Effector memory CD4-positive, alpha-beta T cell (primary cell): ENCODE measurements around the gene OR52D1.

Experiments
- DNase-seq, 3 donors: peaks; one replicate each; pipeline ENCODE4 v3.0.0-alpha.2; 2020
- H3K27ac ChIP-seq: 2 replicates; pipeline ENCODE4 v1.7.0; 2013; ENCODE audit warnings: mild to moderate bottlenecking, low read length, moderate library complexity; ENCODE audit not compliant: insufficient read depth, poor library complexity, severe bottlenecking
- H3K27me3 ChIP-seq: replicated peaks from 2 replicates; pipeline ENCODE4 v1.7.0; 2013; ENCODE audit warnings: mild to moderate bottlenecking, low read length; ENCODE audit not compliant: insufficient read depth, control insufficient read depth, poor library complexity, severe bottlenecking
- H3K36me3 ChIP-seq: 2 replicates; pipeline ENCODE4 v1.7.0; 2013; ENCODE audit warnings: mild to moderate bottlenecking, low read length, moderate library complexity; ENCODE audit not compliant: control insufficient read depth, insufficient read depth
- H3K4me1 ChIP-seq: 2 replicates; pipeline ENCODE4 v1.7.0; 2013; ENCODE audit warnings: low read length, mild to moderate bottlenecking; ENCODE audit not compliant: control insufficient read depth, insufficient read depth, poor library complexity, severe bottlenecking
- H3K4me3 ChIP-seq: 2 replicates; pipeline ENCODE4 v1.7.0; 2013; ENCODE audit warnings: low read length, low read depth, mild to moderate bottlenecking; ENCODE audit not compliant: insufficient read depth, poor library complexity, severe bottlenecking
- H3K9me3 ChIP-seq: 2 replicates; pipeline ENCODE4 v1.7.0; 2013; ENCODE audit warnings: mild to moderate bottlenecking, low read length, moderate library complexity; ENCODE audit not compliant: control insufficient read depth
- total RNA-seq, 3 donors: gene quantifications; one replicate each; lab custom pipeline; 2026; lab: John Stamatoyannopoulos, UW

Gene OR52D1
- 0 reads per million in 3 donors for total RNA-seq

DNA sequence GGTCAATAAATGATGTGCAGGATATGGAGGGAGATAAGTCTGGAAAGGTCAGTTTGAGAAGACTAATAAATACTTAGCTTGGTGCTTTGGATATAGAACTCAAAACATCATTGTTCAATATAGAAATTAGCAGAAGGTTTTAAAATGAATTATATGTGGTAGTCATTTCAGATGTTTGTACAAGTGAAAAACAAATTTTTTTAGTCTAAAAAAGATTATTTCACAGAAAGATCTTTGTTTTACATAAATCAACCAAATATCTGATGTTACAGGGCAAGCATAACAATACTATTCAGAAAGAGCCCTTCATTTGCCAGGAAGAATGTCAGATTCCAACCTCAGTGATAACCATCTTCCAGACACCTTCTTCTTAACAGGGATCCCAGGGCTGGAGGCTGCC, at the start of gene OR52D1:
OR52D1 (plus strand) TSS at position 301 of the 400 bp plus-strand sequence; CDS start at position 323, 22 bp downstream.
- H3K4me3 ChIP-seq = no peak within 1 kb of the TSS
- H3K9me3 ChIP-seq = no peaks in the 10 kb centered on the region
- H3K4me1 ChIP-seq = no peaks in the 10 kb centered on the region
- no peak for DNase-seq
- H3K36me3 ChIP-seq = no peaks in the 10 kb centered on the region
- H3K27me3 ChIP-seq = no peaks in the 10 kb centered on the region
- H3K27ac ChIP-seq = no peak within 1 kb of the TSS

DNA sequence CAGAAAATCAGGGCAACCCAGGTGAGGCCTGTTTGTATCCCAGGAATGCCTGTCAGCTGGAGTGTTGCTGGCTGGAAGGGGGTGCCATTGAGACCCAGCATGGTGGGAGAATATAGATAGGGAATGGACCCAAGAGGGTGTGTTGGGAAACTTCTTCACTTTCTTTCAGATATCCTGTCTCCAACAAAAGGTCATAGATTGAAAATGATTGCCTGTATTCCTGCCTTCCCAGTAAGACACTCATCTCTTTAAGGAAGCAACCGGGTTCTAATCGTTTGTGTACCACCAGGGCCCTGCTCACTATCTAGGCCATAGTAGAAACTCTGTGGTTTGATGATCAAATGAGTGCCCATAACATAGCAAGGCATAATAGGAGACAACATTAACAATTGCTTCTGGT, 47.1 kb upstream of the OR52D1 start, which contains the start of gene OR51I1:
OR51I1 (minus strand) TSS at position 101 of the 400 bp plus-strand sequence; CDS start at position 101, 0 bp downstream.
- Histone ChIP-seq H3K4me3 (no peak within 1 kb of the TSS), H3K4me1 (no peaks in the 10 kb centered on the region), H3K27me3 (no peaks in the 10 kb centered on the region), H3K36me3 (no peaks in the 10 kb centered on the region), H3K9me3 (no peaks in the 10 kb centered on the region), H3K27ac (no peak within 1 kb of the TSS)
- no peak for DNase-seq

DNA sequence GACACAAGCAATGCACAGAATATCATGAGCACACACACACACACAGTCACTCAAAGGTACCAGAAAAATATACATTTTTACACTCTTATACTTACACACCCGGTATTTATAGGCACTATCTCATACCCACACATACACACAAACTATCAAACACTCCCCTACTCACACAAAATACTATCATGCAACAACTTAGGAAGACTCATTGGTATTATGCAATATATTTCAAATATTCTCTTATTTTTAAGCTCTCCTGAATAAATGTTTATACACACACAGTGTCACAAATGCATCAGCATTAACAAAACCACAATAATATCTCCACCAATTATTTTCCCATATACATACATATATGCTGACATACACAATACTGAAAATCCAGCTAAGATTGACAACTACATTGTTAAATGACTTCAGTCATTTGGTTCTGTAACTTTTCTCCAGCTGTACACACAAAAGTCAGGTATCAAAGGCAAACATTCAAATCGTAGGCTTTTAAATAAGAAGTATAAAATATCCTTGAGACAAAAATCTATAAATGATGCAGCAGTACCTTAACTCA, 44.6 kb upstream of the OR52D1 start:
- H3K9me3 ChIP-seq = no peaks in the 10 kb centered on the region
- no peak for DNase-seq
- no peaks in the 10 kb centered on the region for H3K27me3 ChIP-seq
- H3K4me1 ChIP-seq = no peaks in the 10 kb centered on the region
- H3K27ac ChIP-seq = no peak overlapping the region
- H3K36me3 ChIP-seq = no peaks in the 10 kb centered on the region
- no peak overlapping the region for H3K4me3 ChIP-seq

DNA sequence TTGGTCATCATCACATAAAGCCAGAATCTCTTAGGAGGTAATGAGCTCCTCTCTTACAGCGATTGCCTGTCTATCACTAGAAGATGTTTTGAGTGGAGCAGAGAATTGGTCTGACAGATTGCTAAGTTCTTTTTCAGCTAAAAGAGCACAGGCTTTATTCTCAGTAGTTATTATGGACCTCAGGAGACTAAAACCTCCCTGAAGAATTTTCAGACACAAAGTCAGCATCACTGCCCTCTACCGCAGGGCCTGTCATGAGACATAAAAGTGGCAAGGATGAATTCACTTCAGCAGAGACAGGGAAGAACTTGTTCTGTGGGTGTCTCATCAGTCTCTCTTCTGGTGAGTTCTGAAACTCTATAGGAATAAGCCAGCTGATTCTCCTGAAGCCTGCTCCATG, 39.5 kb upstream of the OR52D1 start, which contains the start of gene OR51I2:
OR51I2 (plus strand) TSS at position 301 of the 400 bp plus-strand sequence. CDS start 4,166 bp downstream, outside the sequence.
- Histone ChIP-seq H3K4me3 (no peak within 1 kb of the TSS), H3K27ac (no peak within 1 kb of the TSS), H3K4me1 (no peaks in the 10 kb centered on the region), H3K9me3 (no peaks in the 10 kb centered on the region), H3K27me3 (no peaks in the 10 kb centered on the region), H3K36me3 (no peaks in the 10 kb centered on the region)
- no peak for DNase-seq

DNA sequence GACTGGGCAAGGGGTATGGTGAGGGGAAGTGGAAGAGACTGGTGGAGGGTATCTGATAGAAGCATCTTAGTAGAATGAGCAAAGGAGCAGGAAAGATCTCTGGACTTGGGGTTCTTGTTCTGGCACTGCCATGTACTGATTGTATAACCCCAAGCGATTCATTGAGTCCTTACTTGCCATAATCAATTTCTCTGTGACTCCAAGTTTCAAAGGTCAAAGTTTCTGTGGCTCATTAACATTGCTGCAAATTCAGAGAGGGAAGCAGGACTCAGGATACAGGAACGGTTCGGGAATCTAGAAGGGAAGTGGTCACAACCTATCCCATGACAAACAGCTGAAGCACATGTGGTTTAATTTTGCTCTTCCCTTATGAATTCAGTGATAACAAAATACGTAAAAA, 39.1 kb upstream of the OR52D1 start:
- no peaks in the 10 kb centered on the region for H3K36me3 ChIP-seq
- no peaks in the 10 kb centered on the region for H3K9me3 ChIP-seq
- H3K4me1 ChIP-seq = no peaks in the 10 kb centered on the region
- H3K27ac ChIP-seq = no peak overlapping the region
- H3K27me3 ChIP-seq = no peaks in the 10 kb centered on the region
- no peak for DNase-seq
- H3K4me3 ChIP-seq = no peak overlapping the region

DNA sequence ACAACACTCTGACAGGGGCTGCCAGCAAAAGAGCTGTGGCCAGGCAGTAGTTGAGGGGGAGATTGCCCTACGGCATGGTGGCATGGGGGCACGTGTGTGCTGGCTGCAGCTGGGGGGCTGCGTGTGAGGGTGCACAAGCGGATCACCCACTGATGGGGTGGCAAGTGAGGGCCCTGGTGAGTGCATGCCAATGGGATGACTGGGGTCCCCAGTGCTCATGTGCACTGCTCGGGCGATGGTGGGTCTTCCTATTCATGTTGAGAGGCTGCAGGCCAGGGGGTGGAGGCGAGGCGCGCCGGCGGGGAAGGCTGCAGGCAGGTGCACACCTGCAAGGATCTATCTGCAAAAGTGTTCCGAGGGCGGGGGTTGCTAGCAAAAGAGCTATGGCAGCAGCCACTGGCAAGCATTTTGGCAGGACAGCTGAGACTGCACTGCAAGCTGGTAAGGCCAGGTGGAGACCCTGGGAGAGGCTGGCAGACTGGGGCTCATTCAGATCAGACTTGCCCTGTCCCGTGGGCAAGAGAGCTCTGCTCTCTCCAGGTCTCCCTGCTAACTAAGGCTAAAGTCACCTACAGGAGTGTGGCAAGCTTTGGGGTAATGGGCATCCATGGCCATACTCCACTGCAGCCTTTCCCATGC, 27.4 kb upstream of the OR52D1 start:
- no peak overlapping the region for H3K27ac ChIP-seq
- no peaks in the 10 kb centered on the region for H3K27me3 ChIP-seq
- no peaks in the 10 kb centered on the region for H3K36me3 ChIP-seq
- no peaks in the 10 kb centered on the region for H3K4me1 ChIP-seq
- DNase-seq = no peak
- no peak overlapping the region for H3K4me3 ChIP-seq
- H3K9me3 ChIP-seq = no peaks in the 10 kb centered on the region

DNA sequence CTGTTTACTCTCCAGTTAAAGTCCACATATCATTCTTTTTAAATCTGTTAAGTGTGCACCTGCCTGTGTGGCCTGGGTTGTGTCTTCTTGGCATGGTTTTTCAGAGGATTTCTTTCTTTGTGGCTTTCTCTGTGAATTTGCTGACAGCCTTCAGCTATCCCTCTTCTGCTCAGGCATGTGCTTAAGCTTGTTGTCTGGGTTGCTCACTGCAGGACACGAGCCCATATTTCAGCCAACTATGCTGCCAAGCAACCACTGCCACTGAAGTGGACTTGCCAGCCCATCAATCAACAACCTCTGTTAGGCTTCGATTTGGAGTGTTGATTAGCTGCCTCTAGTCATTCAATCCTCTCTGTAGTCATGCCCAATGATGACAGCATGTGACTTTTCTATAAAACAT, 21.0 kb upstream of the OR52D1 start:
- H3K4me3 ChIP-seq = no peak overlapping the region
- H3K27ac ChIP-seq = no peak overlapping the region
- no peaks in the 10 kb centered on the region for H3K4me1 ChIP-seq
- no peaks in the 10 kb centered on the region for H3K27me3 ChIP-seq
- no peaks in the 10 kb centered on the region for H3K9me3 ChIP-seq
- no peaks in the 10 kb centered on the region for H3K36me3 ChIP-seq
- no peak for DNase-seq

DNA sequence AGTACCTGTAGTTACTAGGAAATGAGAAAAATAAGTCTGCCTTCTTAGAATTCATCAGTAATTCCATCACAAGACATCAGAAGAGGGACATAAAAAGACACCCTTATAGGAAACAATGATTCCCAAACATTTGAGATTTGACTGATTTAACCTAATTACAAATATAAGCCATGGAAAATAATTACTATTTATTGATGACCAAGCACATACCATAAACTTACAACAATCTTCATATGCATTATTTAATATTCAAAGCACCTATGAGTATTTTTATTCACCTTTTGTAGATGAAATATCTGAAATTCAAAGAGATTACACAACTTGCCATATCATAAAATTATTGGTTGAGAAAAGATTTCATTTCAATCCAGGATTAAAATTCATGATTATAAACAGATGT, 14.6 kb upstream of the OR52D1 start:
- no peak overlapping the region for H3K4me3 ChIP-seq
- H3K4me1 ChIP-seq = no peaks in the 10 kb centered on the region
- no peak overlapping the region for H3K27ac ChIP-seq
- no peaks in the 10 kb centered on the region for H3K27me3 ChIP-seq
- no peaks in the 10 kb centered on the region for H3K36me3 ChIP-seq
- no peaks in the 10 kb centered on the region for H3K9me3 ChIP-seq
- no peak for DNase-seq

DNA sequence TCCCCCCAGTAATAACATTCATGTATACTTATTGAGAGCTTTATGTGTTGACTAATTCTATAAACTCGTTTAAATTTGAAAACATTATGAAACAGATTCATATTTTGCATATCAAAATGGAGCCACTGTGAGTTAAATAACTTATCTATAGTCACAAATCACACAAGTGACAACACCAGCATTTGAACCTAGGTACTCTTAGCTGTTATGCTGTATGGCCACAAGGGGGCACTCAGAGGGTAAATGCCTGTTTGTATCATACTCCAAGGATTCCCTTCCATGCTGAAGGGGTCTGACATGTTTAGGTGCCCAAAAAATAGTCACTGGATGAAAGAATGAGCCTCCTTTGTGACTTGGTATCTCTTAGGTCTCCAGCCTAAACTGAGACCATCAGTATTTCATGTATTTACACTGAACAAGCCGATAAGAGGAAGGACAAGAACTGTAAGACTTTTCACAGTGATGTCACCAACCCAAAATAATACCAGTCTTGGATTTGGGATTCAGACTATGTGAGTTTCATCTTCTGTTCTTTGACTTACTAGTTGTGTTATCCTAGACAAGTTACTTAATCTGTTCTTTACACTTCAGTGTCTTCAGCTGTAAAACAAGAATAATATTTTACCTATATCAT, 12.2 kb upstream of the OR52D1 start:
- H3K9me3 ChIP-seq = no peaks in the 10 kb centered on the region
- DNase-seq = peak in 1 of 3 donors; percentile 22
- H3K36me3 ChIP-seq = no peaks in the 10 kb centered on the region
- no peaks in the 10 kb centered on the region for H3K4me1 ChIP-seq
- no peak overlapping the region for H3K4me3 ChIP-seq
- H3K27ac ChIP-seq = no peak overlapping the region
- no peaks in the 10 kb centered on the region for H3K27me3 ChIP-seq

DNA sequence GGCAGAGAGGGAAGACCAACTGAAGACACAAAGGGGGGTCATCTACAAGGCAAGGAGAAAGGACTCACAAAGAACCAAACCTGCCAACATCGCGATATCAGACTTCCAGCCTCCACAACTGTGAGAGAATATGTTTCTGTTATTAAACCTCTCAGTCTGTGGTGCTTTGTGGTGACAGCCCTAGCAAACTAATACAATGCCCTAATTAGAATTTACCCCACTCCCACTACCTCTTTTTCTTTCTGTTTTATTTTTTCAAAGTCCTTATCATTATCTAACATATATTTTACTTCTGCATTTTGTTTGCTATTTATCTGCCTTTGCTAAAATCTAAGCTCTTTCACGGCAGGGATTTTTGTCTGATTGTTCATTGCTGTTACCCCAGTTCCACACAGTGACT, 2.5 kb upstream of the OR52D1 start:
- Histone ChIP-seq H3K27me3 (no peaks in the 10 kb centered on the region), H3K27ac (no peak overlapping the region), H3K4me3 (no peak overlapping the region), H3K9me3 (no peaks in the 10 kb centered on the region), H3K4me1 (no peaks in the 10 kb centered on the region), H3K36me3 (no peaks in the 10 kb centered on the region)
- DNase-seq = no peak
